Left cardiac atrium (tissue), 4 donors: ENCODE data around the gene GAB1. TPM values are rescaled to one million over a fixed set of nuclear protein-coding genes. Genes with fewer than 3 reads are reported as not detected.
A peak's percentile ranks its signal among the peaks of the same experiment; 100 is the strongest.

Source experiments
- ATAC-seq, 2 donors: fragments of 200-7000 bp; cut with Tn5 transposase; one replicate each; pipeline ENCODE4 v1.9.1; 2020; ENCODE audit warnings: mild to moderate bottlenecking in 2 of 2, moderate library complexity in 2 of 2
- DNase-seq: peaks from one replicate; pipeline ENCODE4 v3.0.0-alpha.2; 2020
- intact Hi-C, 2 donors: fragments of 100-400 bp; cut with DNase I; formaldehyde crosslinking; loops; one replicate each; pipeline versions ENCODE4 v1.14.1 to v1.15.1; 2022 to 2023
- total RNA-seq, 2 donors: library from RNA; stranded (reverse); fragmentation: NEBNext Ultra II Directional; extraction: Animal tissue kit (Norgen Biotek cat#: 25700); gene quantifications; one replicate each; pipeline ENCODE4 v1.2.1, GENCODE V29; 2021
- donor health status: DM: no; HTN: yes; CAD: no.
- donor health status: DM: no; HTN: yes; CAD: no; lungs with severe emphysema.
- donor health status: DM: yes; HTN: yes; CAD: no.
- donor health status: Dilated cardiomyopathy.

The GAB1 gene
- total RNA-seq, 2 donors from 2014 or later, result 35.4 to 55.7 TPM

DNA sequence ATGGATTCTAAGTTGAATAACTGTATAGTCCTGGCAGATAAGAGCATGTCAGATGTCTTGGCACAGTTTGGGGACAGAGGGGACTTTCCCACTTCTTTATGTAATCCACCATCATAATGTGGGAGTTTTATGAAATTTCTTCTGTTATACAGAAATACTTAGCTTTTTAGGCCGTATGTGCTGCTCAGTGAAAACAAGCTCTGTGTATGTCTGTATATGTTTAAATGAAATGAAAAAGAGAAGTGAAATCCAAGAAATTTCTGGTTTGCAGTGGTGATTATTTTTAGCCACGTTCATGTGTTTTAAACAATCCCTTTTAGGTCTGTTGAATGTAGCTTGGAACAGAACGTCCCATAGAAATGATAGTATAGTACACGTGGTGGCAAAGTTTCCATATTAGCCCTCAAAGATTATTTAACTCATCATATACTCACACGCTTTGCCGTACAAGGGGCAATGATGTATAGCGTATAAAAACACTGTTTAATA is 41.0 kb downstream of the GAB1 start:
- no peak for DNase-seq
- intact Hi-C loops, result no loop called here
- no peak for ATAC-seq

DNA sequence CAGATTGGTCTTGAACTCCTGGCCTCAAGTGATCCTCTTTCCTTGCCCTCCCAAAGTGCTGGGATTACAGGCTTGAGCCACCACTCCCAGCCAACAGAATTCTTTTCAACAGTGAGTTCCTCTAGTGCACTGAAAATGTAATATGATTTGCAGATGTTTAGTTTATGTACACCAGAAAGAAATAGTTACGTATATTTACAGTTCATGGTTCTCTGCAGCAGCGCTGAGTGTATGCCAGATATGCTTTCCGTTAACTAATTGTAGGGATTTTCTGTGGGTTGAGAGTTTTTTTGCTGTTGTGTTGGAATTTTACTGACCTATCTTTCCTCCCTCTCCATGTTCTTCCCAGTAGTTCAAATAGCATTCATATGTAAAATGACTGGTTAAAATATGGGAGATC is 44.0 kb downstream of the GAB1 start:
- intact Hi-C loops, result no loop called here
- no peak for ATAC-seq
- DNase-seq, result no peak

DNA sequence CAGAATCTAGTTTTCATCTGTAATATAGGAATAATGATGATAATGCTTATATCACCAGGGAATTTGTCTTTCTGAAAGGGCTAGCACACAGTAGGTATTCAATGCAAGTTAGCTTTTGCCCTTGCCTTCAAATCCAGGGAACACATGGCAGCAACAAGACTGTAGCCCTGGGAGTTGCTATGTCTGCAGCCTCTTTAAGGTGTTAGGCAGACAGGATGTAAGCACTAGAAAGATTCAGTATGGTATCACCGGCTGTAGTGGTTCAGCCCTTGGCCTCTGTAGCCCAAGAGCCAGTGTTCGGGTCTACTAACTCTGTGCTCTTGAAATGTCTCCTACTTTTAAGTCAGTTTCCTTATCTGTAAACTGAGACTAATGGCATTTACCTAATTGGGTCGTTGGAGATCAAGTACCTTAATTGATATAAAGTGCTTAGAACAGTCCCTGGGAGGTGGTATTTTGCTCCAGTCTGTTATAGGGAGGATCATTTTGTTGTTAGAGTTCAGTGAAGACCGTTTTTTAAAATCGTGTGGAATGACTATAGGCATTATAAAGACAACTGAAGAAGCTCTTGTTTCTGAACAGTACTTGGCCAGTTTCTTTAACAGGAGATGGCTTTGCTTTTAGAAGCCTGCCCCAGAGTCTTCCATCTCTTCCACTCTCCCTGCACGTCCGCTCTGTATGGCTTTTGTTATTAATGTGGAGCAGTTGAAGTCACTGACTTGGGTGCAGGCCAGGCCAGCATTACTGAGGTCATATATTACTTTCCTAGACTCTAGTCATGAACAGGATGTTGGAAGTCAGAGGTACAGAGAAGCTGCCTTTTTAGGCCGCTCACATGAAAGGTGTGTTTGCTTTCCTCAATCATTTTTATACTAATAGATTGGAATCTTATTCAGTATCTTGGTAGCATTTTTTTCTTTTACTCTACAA is 44.8 kb downstream of the GAB1 start:
- intact Hi-C loops, result no loop called here
- ATAC-seq (peak; percentile 73 to 89), DNase-seq (peak; percentile 88)

DNA sequence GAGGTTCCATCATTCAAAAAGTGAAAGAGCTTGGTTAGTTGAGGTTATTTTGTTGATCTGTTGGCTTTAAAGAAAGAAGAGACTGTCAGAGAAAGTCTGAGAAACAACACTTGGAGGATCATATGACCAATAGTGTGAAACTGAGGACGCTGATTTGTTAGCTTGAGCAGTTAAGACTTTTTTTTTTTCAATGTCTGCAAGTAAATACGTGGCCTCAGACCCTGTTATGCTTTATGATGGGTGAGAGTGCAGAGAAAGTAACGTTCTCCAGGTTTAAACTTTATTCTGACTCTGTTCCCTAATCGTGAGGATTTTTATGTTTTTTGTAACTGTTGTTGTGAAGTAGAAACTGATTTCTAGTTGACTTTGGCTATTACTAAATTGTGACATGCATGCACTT is 45.9 kb downstream of the GAB1 start:
- no peak for ATAC-seq
- intact Hi-C loops, result no loop called here
- DNase-seq, result no peak

DNA sequence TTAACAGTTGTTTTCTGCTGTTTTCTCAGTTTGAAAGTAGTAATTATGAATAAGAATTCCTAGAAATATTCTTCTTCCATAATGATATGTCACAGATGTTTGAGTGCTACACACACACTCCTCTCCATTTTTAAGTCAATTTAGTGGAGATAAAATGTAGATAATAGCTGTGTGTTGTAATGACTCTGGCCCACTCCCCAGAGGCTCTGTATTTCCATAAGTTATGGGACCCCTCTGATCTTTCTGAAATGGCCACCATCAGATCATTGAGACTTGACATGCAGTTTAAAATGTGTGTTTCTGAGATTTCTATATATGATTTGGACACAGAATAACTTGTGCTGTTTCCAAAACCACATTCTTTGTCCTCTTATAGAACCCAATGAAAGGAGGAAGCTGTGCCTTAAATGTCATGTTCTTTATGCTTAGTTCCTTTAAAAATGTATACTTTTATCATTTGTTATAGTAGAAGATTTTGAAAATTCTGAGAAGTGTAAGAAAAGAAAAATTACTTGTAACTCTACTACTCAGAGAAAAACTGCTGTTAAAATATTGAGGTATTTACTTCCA is 46.4 kb downstream of the GAB1 start:
- intact Hi-C loops, result no loop called here
- no peak for DNase-seq
- no peak for ATAC-seq

DNA sequence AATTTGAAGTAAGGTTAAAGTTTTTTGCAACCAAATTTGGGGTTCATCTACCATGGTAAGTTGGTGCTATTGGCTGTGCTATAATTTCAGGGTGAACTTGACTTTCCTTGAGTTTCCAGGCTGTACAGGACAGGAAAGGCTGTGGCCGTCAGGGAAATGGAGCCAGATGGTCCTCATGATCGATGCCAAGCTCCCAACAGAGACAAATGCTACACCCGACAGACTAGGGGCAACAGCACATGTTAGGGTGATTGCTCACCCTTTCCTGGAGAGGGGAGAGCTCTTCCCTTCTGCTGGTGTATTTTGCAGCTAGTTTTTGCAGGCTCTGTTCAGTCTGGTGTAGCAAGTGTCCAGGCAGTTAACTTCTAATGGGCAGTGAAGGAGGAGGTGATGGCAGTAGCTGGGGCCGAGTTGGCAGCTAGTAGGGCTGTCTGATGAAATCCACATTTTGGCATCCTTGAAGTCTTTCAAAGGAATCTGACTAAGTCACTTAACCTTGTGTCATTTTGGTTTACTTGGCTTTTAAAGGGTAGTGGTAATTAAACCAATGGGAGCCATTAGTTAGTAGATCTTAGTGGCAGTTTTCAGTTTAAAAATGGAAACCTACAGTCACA is 47.8 kb downstream of the GAB1 start:
- peak; percentile 46 to 63 for ATAC-seq
- peak; percentile 33 for DNase-seq
- intact Hi-C loops, result no loop called here

DNA sequence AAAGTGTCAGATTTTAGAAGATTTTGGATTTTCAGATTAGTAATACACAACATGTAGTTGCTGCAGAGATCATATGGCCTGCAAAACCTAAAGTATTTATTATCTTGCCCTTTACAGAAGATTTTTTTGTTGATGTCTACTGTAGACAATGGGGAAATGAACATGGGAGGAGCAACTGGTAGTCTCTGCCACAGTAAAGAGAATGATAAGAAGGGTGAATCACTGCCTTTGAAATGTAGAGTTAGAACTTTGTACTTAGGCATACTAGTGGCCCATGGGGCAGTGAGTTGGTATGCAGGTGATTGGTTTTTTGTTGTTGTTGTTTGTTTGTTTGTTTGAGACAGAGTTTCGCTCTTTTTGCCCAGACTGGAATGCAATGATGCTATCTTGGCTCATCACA is 50.1 kb downstream of the GAB1 start:
- DNase-seq (no peak), ATAC-seq (peak in 1 of 2 donors; percentile 27)
- intact Hi-C loops, result no loop called here

DNA sequence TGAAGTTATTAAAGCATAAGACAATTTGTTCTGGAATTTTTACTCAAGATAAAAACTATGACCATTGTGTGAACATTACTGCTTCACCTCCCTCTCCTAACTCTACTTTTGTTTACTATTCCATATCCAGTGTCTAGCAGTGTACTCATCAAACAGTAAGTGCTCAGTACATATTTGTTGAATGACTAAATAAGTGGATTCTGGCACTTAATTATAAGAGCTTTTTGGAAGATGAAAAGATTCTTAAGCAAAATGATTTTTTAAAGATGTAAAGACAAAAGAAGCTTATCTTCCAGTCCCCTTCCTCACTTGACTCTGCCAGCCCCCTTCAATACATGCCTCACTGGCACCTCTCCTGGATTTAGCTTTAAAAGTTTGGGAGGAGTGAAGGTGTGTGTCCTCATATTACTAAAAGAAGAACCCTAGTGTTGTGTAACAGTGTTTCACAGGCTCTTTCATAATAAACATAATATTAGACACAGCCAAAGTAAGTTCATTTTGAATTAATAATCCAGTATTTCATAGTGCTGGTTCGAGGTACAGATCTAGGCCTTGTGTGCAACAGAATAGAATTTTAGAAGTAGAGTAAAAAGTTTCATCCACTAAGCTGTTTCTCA is 53.0 kb downstream of the GAB1 start:
- no peak for DNase-seq
- ATAC-seq, result peak; percentile 39 to 81
- intact Hi-C loops, result no loop called here

DNA sequence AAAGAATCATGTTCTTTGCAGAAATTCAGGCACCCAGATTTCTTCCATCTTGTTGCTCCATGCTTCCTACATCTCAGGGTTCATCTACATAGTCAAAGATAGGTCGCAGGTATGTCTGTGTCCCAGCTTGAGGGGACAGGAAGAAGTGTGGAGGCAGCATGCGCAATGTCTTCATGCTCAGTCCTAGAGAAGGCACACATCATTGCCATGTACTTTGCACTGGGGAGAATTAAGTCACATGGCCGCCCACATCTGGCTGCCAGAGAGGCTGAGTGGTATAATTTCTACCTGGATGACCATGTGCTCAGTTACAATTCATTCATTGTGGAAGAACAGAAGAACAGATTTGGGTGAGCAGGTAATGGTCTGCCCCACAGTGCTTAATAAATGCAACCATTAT is 54.1 kb downstream of the GAB1 start:
- ATAC-seq (no peak), DNase-seq (no peak)
- intact Hi-C loops, result no loop called here

DNA sequence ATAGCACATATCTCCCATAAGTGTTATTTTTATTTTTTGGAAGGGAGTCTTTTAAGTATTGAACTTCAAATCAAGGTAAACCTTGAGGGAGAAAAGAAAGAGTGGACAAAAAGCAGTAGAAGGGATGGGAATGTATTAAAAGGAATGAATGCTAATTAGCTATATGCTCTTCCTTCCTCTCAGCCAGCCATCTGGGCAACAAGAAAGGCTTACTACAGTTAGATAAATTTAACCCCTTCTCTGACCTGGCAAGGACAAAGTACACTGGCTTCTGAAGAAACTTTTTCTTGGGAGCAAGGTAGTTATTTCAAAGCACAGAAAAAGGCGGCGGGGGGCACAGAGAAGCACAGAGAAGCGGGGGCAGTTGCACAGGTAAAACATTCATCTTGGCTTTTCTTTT is 54.6 kb downstream of the GAB1 start:
- ATAC-seq (no peak), DNase-seq (no peak)
- intact Hi-C loops, result no loop called here

DNA sequence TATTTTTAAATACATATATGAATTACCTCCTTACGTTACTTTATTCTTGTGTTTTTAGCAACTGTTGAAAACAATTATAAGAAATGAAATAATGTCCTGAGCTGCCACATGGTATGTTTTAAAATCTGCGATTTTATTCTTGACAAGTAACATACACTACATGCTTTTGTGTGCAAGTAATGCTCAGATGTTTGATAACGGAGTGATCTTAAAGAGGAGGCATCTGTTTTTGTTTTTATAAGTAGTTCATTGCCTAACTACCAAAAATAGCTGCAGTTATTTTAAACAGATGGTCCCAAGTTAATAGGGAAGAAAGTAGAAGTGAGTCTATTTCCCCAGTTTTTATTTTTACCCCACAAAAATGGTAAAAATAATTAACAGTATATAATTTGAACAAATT is 55.2 kb downstream of the GAB1 start:
- ATAC-seq, result no peak
- intact Hi-C loops, result no loop called here

DNA sequence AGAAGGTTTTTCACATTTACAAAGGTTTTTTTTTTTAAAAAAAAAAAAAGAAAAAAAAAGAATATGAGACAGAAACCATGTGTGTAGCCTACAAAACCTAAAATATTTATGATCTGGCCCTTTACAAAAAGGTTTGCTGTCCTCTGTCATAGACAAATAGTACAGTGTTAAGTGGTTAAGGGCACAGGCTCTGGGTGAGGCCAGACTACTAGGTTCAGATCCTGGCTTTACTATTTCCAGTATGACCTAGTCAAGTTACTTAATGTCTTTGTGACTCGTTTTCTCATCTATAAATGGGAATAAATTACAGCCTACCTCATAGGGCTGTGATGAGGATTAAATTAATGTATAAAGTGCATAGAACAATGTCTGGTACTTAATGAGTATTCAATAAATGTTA is 56.5 kb downstream of the GAB1 start:
- intact Hi-C loops, result no loop called here
- ATAC-seq, result no peak
- DNase-seq, result no peak

More for the DNA sequence above, 55.2 kb downstream of the GAB1 start:
- no peak for DNase-seq

DNA sequence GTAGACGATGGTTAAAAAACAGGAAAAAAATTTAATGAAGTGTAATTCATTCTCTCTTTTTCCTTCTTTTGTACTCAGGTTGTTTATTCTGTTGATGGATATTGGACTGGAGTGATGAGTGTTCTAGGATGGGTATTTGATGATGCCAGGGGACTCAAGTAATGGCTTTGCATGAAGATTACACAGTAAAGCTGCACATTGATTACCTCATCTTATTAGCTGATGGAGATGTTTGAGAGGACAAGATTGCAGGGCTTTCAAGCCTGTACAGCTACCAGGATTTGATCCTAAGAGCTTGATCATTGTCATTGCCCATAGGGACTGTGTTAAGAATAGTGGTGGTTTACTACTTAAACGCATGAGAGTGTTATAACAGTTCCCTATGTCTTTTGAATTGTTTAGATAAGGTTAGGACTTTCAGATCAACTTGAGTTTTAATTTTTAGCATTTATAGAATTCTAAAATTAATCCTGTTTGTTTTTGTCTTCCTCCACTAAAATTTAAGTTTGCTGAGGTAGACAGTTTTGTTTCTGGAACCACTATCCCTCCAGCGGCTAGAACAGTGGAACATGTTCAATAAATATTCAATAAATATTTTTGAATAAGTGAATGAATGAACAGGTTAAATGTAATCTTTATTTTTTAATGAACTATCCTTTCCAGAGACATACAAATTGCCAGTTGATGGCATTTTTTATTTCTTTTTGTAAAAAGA is 58.2 kb downstream of the GAB1 start:
- no peak for DNase-seq
- ATAC-seq, result no peak
- intact Hi-C loops, result loop anchor here in 1 of 2 donors (5.0 kb wide), 1 partner anchor 58 kb away; the partner anchor contains the start of gene GAB1

DNA sequence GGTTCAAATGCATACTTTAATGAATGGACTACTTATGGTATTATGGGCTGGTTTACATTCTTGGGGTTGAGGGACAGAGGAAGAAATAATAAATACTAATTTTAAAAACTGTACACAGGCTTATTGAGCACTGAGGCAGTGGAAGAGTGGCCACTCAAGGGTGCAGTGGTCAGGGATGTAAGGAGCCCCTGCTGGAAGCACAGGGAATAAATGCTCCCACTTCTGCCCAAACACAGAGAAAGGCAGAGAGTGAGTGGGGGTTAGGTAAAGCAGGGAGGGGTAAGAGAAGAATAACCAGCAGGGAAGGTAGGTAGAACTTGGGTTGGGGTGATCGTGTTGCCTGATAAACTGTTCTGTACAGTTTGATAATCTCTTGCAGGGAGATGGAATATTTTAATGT is 60.0 kb downstream of the GAB1 start:
- intact Hi-C loops, result loop anchor here in 1 of 2 donors (5.0 kb wide), 1 partner anchor 59 kb away; the partner anchor contains the start of gene GAB1

DNA sequence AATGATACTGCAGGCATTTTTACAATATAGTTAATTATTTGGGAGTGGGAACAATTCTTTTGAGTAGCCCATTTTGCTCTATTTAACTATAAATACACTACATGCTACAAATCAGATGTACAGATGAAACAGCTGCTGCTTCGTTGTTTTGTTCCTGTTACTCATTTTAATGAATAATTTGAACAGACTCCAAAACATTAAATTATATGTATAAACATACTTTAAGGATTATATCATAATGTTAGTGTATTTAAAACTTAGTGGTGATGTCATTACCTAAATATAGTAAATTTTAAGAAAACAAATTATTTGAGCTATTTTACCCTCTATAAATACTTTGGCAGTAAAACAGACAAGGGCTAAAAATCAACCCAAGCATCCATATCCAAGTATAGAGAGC is 60.7 kb downstream of the GAB1 start:
- intact Hi-C loops, result loop anchor here in 1 of 2 donors (5.0 kb wide), 1 partner anchor 60 kb away; the partner anchor contains the start of gene GAB1
- no peak for ATAC-seq
- no peak for DNase-seq

More for the DNA sequence above, 60.0 kb downstream of the GAB1 start:
- DNase-seq (no peak), ATAC-seq (no peak)

DNA sequence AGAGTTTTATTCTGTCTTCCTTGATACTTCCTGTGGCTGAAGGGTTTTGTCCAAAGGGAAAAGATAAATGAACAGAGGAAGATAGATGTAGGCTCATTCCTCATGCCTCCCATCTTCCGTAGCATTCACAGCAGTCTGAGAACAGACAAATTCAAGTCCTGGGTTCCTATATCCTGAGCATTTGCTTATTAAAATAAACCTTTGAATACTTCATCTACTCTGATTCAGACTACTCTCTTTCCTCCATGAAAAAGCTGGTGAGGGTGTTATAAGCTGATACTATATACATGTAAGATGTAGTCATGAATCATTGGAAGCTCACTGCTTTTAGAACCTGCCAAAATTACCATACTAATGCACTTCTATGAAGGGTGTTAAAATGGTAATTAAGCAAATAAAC is 61.2 kb downstream of the GAB1 start:
- intact Hi-C loops, result loop anchor here in 1 of 2 donors (5.0 kb wide), 1 partner anchor 61 kb away; the partner anchor contains the start of gene GAB1
- no peak for DNase-seq
- no peak for ATAC-seq

DNA sequence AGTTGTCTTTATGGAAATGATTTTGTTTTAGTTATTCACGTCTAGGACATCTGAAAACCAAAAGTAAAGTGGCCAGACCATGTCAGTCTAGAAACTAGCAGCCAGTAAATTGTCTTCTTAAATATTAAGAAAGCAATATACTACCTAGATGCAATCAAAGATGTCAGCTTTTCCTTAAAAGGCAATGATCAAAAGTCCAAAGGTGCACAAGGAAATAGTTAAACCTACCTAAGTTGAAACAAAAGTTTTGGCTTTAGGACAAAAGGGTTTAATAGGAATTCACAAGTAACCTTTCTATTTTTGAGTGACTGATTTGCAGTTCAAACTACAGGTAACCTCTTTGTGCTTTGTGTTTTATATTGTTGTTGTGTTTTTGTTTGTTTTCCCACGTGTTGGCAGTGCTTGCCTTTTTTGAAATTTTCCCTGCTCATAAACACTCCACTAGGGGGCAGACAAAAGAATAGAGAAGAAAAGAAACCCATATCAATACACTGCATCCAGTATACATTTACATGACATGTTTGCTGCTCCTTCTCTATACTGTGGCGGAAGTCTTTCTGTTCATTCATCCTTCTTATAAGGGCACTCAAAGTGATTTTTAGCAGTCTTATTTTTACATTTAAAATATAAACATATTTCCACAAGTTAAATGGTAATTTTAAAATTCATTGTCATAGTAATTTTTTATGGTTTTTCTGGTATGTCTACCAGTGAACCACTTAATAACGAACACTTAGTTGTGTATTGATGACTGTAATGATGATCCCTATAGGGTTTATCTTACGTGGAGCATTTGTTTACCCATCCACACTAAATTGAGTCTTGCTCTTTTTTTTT is 62.7 kb downstream of the GAB1 start:
- DNase-seq (no peak), ATAC-seq (no peak)
- intact Hi-C loops, result loop anchor here in 1 of 2 donors (5.0 kb wide), 1 partner anchor 62 kb away; the partner anchor contains the start of gene GAB1

DNA sequence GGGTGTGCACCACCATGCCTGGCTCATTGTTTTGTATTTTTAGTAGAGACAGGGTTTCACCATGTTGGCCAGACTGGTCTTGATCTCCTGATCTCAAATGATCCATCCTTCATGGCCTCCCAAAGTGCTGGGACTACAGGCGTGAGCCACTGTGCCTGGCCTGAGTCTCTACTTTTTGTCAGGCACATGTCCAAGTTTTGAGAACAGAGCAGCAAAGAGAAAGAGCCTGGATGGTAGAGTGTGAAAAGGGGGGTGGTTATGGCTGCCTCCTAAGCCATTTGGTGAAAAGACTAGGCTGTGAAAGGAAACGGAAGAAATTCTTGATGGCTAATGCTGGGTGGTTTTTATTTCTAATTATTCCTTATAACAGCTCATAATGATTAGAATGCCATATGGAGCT is 63.4 kb downstream of the GAB1 start:
- DNase-seq (no peak), ATAC-seq (peak in 1 of 2 donors; percentile 36)
- intact Hi-C loops, result no loop called here
